Measurements from ENCODE around the gene HMGCR. TPM values are rescaled to one million over a fixed set of nuclear protein-coding genes. Genes with fewer than 3 reads are reported as not detected.

HMGCR gene
- total RNA-seq, 1 experiment from 2014 or later, result 47.7 TPM

DNA sequence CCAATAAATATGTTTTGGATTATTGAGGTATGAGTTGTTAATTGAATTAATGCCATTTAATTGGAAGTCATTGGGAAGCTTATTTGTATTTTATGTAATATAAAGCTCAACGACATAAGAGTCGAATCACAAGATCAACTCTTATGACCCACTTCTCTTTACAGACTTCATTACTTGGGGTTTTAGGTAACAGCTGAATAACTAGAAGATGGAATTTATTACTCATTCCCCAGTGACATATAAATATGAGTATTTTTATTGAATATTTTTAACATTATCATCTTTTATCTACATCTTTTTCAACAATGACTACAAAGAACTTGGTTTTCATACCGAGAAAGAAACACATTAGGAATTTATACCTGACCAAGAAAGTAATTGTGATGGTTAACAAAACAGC, 21.1 kb downstream of the HMGCR start:
- CTCF ChIA-PET, result interaction anchor here (0.6 kb wide), 1 partner anchor 71 kb away, joined by 3 read pairs; no protein-coding TSS in a partner anchor

DNA sequence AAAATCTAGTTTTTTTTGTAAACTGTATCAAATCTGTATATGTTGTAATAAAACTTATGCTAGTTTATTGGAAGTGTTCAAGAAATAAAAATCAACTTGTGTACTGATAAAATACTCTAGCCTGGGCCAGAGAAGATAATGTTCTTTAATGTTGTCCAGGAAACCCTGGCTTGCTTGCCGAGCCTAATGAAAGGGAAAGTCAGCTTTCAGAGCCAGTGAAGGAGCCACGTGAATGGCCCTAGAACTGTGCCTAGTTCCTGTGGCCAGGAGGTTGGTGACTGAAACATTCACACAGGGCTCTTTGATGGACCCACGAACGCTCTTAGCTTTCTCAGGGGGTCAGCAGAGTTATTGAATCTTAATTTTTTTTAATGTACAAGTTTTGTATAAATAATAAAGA, 24.3 kb downstream of the HMGCR start:
- Mint-ChIP-seq H3K4me1 (ENCODE audit: insufficient read depth, unreplicated experiment) (no peaks in the 10 kb centered on the region), H3K36me3 (ENCODE audit: insufficient read depth, unreplicated experiment) (peaks cover 84% of the 10 kb centered on the region), H3K27me3 (ENCODE audit: insufficient read depth, unreplicated experiment) (no peaks in the 10 kb centered on the region), H3K27ac (ENCODE audit: low read depth, unreplicated experiment) (no peak overlapping the region), H3K4me3 (ENCODE audit: unreplicated experiment) (no peak overlapping the region), H3K9me3 (ENCODE audit: unreplicated experiment) (no peaks in the 10 kb centered on the region)
- CTCF ChIA-PET, result interaction anchor here (0.8 kb wide), 1 partner anchor 304 kb away, joined by 4 read pairs; no protein-coding TSS in a partner anchor
- POLR2A ChIA-PET, result interaction anchor here (0.9 to 1.6 kb wide), 6 partner anchors 10 to 41 kb away, joined by 4 to 8 read pairs (median 4); no protein-coding TSS in a partner anchor
- DNase-seq (ENCODE audit: unreplicated experiment), result no peak
- intact Hi-C loops (cut with micrococcal nuclease), result no loop called here
- TF ChIP-seq, protein P1, sequence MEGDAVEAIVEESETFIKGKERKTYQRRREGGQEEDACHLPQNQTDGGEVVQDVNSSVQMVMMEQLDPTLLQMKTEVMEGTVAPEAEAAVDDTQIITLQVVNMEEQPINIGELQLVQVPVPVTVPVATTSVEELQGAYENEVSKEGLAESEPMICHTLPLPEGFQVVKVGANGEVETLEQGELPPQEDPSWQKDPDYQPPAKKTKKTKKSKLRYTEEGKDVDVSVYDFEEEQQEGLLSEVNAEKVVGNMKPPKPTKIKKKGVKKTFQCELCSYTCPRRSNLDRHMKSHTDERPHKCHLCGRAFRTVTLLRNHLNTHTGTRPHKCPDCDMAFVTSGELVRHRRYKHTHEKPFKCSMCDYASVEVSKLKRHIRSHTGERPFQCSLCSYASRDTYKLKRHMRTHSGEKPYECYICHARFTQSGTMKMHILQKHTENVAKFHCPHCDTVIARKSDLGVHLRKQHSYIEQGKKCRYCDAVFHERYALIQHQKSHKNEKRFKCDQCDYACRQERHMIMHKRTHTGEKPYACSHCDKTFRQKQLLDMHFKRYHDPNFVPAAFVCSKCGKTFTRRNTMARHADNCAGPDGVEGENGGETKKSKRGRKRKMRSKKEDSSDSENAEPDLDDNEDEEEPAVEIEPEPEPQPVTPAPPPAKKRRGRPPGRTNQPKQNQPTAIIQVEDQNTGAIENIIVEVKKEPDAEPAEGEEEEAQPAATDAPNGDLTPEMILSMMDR (IDR thresholded peaks at IDR 0.05; ENCODE audit: unreplicated experiment), result no peak
- no TSS peak for BruUV-seq (replicated peaks)

More for the DNA sequence above, 21.1 kb downstream of the HMGCR start:
- DNase-seq (ENCODE audit: unreplicated experiment), result no peak
- Mint-ChIP-seq H3K4me1 (ENCODE audit: insufficient read depth, unreplicated experiment) (no peaks in the 10 kb centered on the region), H3K36me3 (ENCODE audit: insufficient read depth, unreplicated experiment) (peaks cover 99% of the 10 kb centered on the region), H3K27me3 (ENCODE audit: insufficient read depth, unreplicated experiment) (no peaks in the 10 kb centered on the region), H3K9me3 (ENCODE audit: unreplicated experiment) (no peaks in the 10 kb centered on the region), H3K4me3 (ENCODE audit: unreplicated experiment) (no peak overlapping the region), H3K27ac (ENCODE audit: low read depth, unreplicated experiment) (no peak overlapping the region)
- TF ChIP-seq, protein P1 (IDR thresholded peaks at IDR 0.05; ENCODE audit: unreplicated experiment), result no peak
- intact Hi-C loops (cut with micrococcal nuclease), result no loop called here
- POLR2A ChIA-PET, result no interaction called here
- no TSS peak for BruUV-seq (replicated peaks)

DNA sequence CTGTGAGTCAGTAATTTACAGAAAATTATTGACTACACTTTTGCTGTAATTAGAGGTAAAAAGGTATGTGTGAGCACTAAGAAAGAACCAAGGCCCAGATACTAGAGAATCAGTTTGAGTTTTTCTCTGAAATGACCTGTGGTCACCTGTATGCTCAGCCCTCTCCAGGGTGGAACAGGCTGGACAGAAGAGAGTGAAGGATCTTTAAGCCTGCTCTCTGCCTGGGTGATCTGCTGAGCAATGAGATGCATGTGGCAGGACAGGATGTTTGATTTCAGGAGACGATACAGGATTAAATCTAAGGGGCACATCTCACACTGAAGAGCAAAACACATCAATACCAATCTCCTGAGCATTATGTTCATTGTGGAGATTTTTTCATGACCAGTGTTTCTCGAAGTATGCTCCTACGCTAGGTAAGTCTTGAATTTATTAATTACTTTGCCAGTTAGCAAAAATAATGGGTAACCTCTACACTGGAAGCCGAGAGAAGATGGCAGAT, 25.5 kb downstream of the HMGCR start:
- TF ChIP-seq, protein P1 (IDR thresholded peaks at IDR 0.05; ENCODE audit: unreplicated experiment), result no peak
- Mint-ChIP-seq H3K36me3 (ENCODE audit: insufficient read depth, unreplicated experiment) (peaks cover 75% of the 10 kb centered on the region), H3K4me1 (ENCODE audit: insufficient read depth, unreplicated experiment) (no peaks in the 10 kb centered on the region), H3K27ac (ENCODE audit: low read depth, unreplicated experiment) (no peak overlapping the region), H3K9me3 (ENCODE audit: unreplicated experiment) (no peaks in the 10 kb centered on the region), H3K27me3 (ENCODE audit: insufficient read depth, unreplicated experiment) (no peaks in the 10 kb centered on the region), H3K4me3 (ENCODE audit: unreplicated experiment) (no peak overlapping the region)
- intact Hi-C loops (cut with micrococcal nuclease), result no loop called here
- ChIA-PET POLR2A (interaction anchor here (0.9 to 3.4 kb wide), 6 partner anchors 11 to 204 kb away, joined by 3 to 16 read pairs (median 5); no protein-coding TSS in a partner anchor), CTCF (interaction anchor here (0.6 kb wide), 1 partner anchor 40 kb away, joined by 3 read pairs; no protein-coding TSS in a partner anchor)
- no TSS peak for BruUV-seq (replicated peaks)
- no peak for DNase-seq (ENCODE audit: unreplicated experiment)

DNA sequence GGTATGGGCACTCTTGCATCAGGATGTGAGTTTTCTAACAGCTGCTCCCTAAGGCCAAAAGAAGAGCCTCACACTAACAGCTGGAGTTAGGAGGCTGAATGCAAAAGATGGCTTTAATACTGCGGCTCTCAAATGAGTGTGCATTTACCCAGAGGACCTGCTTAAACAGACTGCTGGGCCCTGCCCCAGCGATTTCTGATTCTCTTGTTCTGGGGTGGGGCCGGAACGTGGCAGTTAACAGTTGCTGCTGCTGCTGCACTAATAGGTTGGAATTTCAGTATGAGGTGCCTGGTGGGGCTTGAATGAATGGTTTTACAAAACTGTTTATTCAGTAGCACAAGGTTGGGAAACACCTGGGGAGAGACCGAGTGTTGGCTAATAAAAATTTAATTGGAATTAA, 26.1 kb downstream of the HMGCR start:
- Mint-ChIP-seq H3K36me3 (ENCODE audit: insufficient read depth, unreplicated experiment) (peaks cover 74% of the 10 kb centered on the region), H3K4me1 (ENCODE audit: insufficient read depth, unreplicated experiment) (no peaks in the 10 kb centered on the region), H3K4me3 (ENCODE audit: unreplicated experiment) (no peak overlapping the region), H3K27me3 (ENCODE audit: insufficient read depth, unreplicated experiment) (no peaks in the 10 kb centered on the region), H3K9me3 (ENCODE audit: unreplicated experiment) (no peaks in the 10 kb centered on the region), H3K27ac (ENCODE audit: low read depth, unreplicated experiment) (no peak overlapping the region)
- DNase-seq (ENCODE audit: unreplicated experiment), result no peak
- POLR2A ChIA-PET, result interaction anchor here (0.8 to 3.4 kb wide), 4 partner anchors 15 to 54 kb away, joined by 3 to 16 read pairs (median 3); no protein-coding TSS in a partner anchor
- TF ChIP-seq, protein P1 (IDR thresholded peaks at IDR 0.05; ENCODE audit: unreplicated experiment), result no peak
- intact Hi-C loops (cut with micrococcal nuclease), result no loop called here
- CTCF ChIA-PET, result interaction anchor here (0.6 kb wide), 1 partner anchor 40 kb away, joined by 3 read pairs; no protein-coding TSS in a partner anchor
- BruUV-seq (replicated peaks), result no TSS peak
